HG03439 (cell line): ENCODE results near the gene RABGAP1L.
A peak's percentile ranks its signal among the peaks of the same experiment; 100 is the strongest.
"Not testable (repeated sequence)": the region's sequence is repeated elsewhere in the genome, so short reads cannot be mapped to it uniquely, and the experiment has no call there.

Experiments used
- ATAC-seq: cut with Tn5 transposase; IDR thresholded peaks from one replicate; pipeline ENCODE4 v1.9.1; 2021; ENCODE audit warnings: mild to moderate bottlenecking, moderate library complexity; ENCODE audit not compliant: unreplicated experiment

RABGAP1L gene

DNA sequence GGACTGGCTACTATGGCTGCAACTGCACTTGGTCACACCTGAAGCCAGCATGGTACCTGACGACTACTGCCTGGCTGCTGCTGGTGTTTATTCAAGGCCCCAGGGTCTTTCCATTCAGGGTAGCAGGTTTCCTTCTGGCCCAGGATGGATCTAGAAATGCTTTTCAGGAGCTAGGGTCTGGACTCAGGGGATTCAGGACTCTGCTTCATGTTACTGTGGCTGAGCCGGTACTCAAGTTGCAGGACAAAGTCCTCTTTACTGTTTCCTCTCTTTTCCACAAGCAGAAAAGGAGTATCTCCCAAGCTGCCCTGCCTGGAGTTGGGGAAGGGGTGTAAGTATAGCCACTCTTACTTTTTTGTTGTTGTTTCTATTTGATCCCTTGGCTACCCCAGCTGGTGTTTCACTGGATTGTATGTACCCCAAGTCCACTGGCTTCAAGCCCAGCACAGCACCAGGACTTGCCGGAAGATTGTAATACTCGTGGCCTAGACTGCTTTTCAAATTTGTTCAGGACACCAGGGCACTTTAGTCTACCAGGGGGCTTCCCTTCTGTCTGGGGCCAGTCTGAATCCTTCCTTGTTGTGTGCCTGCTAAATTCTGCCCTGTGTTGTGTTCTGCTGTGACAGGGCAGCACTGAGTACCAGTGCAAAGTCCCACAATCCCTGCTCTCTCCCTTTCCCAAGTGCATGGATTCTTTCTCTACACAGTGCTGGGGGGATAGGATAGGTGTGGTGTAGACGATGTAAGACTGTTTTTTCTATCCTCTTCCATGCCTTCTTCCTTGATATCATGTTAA, 536.9 kb downstream of the RABGAP1L start:
- no peak for ATAC-seq

DNA sequence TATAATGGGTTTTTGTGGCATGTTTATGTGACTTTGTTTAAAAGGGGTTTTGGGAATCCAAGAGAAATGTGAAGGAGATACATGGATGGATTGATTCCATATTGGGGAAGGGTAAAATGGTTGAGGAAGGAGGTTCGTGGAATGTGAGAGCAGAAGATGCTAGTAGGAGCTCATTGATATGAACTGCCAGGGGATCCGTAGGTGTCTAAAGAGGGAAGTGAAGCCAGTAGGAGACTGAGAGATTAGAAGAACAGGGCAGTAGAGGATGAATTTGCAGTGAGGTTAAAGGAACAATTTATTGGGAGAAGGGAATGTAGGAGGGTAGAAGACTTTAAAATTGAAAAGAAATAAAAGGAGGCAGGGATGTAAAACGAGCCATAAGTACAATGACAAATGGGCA, 541.0 kb downstream of the RABGAP1L start:
- no peak for ATAC-seq

DNA sequence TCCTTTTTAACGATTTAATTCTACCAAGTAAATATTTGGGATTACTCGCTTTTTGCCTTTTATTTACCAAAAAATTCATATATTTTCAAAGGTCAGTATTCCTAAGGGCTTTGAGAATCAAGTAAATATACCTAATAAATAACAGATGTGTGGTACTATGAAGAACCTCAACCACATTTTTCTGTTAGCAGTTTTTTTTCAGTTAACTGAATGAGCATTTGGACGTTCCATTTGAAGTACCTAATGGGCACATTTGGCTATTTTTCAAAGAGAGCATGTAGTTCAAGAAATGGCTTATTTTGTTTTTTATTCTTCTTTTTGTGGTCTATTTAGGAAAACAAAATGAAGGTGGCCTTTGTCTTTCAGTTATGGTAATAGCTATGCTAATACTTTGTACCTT, 541.5 kb downstream of the RABGAP1L start:
- ATAC-seq: no peak

DNA sequence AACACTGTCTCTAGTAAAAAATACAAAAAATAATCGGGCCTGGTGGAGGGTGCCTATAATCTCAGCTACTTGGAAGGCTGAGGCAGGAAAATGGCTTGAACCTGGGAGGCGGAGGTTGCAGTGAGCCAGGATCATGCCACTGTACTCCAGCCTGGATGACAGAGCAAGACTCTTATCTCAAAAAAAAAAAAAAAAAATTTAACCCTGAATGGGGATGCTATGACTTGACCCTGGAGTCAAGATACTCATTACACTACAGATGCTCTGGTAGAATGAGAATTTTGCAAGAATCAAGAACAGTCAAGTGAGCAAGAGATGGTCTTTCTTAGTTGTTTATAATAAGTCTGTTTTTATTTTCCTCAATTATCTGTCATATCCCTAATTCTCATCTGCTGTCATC, 542.2 kb downstream of the RABGAP1L start:
- ATAC-seq: no peak

DNA sequence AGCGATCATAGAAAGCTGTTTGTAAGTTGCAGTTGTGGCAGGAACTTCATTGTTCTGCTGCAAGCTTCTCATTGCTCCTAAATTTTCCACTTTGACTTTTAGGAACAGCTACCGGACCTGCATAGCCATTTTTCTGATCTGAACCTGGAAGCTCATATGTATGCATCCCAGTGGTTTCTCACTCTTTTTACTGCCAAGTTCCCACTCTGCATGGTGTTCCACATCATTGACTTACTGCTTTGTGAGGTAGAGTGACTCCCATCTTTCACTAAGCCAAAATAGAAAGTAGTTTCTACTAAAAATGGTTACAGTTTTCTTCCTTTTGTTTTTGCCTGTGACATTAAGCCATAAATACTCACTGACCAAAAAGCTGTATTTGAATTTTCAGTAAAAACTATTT, 542.7 kb downstream of the RABGAP1L start:
- no peak for ATAC-seq

DNA sequence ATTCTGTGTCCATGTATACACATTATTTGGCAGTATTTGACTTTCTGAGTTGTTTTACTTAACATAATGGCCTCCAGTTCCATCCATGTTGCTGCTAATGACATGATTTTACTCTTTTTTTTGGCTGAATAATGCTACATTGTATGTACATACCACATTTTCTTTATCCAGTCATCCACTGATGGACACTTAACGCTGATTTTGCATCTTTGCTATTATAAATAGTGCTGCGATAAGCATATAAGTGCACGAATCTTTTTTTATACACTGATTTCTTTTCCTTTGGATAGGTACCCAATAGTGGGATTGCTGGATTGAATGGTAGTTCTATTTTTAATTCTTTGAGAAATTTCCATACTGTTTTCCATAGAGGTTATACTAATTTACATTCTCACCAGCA, 544.0 kb downstream of the RABGAP1L start:
- no peak for ATAC-seq

DNA sequence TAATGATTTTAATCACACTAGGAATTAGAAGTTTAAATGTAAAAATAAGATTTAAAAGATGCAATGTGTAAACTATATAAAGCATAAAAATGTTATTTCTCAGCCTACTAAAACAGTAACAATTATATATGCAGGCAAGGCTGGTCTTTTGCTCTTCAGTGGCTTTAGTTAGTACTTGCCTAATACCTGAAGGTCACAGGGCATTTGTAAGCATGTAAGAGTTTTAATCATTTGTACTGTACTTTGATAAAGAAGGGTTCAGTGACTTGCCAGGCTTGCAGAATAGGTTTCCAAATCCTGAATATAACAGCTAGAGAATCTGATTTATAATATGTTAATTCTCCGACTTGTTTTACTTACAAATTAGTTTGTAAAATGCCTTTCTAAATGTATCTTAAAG, 545.0 kb downstream of the RABGAP1L start:
- ATAC-seq: no peak

DNA sequence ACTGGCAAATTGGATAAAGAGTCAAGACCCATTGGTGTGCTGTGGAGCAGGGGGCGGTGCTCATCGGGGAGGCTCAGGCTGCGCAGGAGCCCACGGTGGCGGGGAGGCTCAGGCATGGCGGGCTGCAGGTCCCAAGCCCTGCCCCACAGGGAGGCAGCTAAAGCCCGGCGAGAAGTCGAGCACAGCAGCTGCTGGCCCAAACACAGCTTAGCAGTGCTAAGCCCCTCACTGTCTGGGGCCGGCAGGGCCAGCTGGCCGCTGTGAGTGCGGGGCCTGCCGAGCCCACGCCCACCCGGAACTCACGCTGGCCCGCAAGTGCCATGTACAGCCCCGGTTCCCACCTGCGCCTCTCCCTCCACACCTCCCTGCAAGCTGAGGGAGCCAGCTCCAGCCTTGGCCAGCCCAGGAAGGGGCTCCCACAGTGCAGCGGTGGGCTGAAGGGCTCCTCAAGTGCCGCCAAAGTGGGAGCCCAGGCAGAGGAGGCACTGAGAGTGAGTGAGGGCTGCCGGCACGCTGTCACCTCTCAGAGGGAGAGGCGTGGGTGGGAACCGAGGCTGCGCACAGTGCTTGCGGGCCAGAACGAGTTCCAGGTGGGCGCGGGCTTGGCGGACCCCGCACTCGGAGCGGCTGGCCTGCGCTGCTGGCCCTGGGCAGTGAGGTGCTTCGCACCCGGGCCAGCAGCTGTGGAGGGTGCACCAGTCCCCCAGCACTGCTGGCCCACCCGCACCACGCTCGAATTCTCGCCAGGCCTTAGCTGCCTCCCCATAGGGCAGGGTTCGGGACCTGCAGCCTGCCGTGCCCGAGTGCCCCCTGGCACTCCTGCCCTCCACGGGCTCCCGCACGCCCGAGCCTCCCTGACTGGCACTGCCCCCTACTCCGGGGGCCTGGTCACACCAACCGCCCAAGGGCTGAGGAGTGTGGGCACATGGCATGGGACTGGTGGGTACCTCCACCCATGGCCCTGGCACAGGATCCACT, 551.8 kb downstream of the RABGAP1L start:
- no peak for ATAC-seq

DNA sequence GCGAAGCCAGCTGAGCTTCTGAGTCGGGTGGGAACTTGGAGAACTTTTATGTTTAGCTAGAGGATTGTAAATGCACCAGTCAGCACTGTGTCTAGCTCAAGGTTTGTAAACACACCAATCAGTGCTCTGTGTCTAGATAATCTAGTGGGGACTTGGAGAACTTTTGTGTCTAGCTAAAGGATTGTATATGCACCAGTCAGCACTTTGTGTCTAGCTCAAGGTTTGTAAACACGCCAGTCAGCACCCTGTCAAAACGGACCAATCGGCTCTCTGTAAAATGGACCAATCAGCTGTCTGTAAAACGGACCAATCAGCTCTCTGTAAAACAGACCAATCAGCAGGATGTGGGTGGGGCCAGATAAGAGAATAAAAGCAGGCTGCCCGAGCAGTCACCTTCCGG, 552.5 kb downstream of the RABGAP1L start:
- ATAC-seq: not testable (repeated sequence)

DNA sequence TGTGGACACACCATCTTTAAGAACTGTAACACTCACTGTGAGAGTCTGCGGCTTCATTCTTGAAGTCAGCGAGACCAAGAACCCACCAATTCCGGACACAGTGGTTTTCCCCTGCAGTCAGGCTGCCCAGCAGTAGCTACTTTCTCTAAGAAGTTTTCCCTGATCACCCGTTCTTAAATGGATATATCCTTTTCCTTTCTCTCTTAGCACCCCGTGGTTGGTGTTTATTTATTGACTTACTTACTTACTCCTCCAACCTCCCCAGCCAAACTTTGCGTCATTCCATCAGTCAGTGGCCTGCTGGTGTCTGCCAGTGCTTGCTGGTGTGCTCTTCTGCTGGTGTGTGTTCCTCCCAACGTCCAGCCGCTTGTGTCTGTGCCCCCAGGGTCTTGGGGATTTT, 553.2 kb downstream of the RABGAP1L start:
- ATAC-seq: no peak

DNA sequence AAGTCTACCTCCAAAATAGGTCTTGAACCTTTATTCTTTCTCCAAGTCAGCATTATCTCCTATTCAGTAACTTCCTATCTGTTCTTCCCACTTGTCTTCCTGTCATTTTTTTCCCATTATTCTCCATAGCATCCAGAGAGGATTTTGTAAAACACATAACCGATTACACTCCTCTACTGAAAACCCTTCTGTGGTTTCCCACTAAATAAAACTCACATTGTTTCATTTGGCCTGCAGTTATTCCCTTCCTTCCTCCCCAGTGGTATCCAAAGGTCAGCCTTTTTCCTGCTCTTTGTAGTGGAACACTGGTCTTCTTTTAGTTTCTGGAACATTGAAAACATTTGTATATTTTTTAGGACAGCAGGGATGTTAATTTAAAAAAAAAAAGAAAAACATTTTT, 554.5 kb downstream of the RABGAP1L start:
- no peak for ATAC-seq

DNA sequence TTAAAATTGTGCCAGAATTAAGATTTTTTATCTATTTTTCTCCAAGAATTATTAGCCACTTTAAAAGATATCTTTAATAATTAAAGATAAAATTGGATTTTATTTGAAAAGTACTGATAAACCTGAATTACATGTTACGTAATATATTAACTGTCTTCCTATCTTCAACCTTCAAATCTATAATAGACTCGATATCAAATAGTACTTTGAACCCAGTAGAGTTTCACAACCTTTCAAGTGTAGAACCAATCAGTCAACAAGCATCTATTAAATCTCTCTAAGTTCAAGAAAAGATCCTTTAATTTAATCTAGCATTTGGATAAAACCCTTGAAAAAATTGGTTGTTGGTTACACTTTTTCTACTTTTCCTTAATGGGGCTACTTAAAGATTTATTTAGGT, 559.9 kb downstream of the RABGAP1L start:
- ATAC-seq: no peak

DNA sequence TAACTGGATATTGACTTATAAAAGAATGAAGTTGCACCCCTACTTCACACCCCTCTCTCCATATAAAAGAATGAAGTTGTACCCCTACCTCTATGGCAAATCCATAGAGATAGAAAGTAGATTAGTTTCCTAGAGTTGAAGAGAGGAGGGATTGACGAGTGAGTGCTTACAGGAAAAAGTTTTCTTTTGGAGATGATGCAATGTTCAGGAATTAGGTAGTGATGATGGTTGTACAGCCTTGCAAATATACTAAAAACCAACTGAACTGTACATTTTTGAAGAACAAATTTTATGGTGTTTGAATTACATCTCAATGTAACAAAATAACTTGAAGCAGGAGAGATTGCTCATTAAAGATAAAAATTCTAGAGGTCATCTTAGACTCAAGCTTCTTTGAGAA, 561.3 kb downstream of the RABGAP1L start:
- ATAC-seq: no peak

DNA sequence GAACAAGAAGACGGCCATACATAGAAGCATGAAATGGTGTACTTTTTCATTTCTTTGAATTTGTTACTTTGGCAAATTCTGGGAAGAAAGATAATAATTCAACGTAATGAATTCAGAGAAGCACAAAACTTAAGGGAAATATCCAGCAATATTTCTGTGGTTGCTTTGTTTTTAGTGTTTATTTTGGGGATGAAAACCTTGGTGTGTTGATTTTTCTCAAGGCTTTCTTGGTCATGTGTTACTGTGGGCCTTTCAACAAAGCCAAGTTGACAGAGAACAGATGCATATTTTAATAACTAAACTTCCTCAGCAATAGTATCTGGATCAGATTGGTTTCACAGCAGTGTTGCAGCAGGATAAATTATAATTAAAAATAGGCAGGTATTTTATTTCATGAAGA, 561.9 kb downstream of the RABGAP1L start:
- no peak for ATAC-seq

DNA sequence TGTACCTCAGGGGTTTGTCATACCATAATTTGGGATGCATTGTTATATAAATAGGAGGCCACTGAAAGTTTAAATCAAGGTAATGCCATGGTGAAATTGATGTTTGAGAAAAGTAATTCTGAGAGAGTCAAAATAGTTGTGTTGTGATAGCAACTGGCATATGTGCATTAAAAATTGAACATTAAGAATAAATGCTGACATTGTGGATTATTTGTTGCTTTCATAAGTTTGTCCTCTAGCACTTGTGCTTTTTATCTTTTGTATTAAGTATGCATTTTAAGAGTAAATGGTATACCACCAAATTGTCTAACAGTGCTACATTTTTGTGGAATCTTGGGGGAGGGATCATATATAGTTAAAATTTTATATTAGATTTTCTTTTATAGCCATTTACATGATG, 564.5 kb downstream of the RABGAP1L start:
- ATAC-seq: no peak

DNA sequence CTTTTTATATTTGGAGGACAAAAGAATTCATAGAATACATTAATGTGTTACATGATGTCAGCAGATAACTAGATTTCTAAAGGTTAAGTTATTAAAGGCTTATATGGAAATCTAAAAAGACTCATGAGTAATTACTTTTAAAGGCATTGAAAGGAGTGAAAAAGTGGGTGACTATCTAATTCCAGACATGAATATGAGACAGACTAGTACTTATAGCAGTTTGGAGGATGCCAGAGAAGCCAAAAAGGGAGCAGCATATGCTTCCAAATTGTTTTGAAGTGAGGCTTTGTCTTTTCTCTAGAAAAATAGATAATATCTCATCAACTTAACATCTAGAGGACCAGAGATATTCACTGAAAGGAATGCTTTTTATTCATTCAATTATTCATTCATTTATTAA, 564.9 kb downstream of the RABGAP1L start:
- ATAC-seq: no peak

DNA sequence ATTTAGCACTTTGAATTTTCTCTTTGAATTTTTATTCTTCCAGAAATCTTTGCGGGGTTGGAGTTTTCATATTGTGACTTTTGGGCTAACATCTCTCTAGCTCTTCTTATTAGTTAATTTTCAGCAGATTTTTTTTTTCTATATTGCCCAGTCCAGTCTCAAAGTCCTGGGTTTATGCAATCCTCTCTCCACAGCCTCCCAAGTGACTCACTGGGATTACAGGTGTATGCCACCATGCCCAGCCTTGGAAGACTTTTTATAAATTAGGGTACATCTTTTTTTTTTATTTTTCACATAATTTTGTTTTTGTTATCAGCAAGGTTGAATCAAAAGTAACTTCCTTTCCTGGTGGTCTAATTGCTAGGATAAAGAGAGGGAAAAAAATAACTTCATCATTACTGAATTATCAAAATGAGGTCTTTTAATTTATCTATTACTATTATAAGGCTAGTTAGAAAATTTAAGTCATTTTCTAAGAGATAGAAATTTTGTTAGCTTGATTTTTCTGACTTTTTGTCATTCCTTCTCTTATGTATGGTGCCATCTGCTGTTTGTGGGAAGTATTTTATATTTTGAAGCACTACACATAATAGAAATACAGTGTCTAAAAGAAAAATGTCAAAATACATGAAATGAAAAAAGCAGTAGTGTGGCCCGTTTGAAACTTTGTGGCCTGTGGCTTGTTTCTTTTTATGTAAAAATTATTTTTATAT, 567.0 kb downstream of the RABGAP1L start:
- ATAC-seq: peak; percentile 75

DNA sequence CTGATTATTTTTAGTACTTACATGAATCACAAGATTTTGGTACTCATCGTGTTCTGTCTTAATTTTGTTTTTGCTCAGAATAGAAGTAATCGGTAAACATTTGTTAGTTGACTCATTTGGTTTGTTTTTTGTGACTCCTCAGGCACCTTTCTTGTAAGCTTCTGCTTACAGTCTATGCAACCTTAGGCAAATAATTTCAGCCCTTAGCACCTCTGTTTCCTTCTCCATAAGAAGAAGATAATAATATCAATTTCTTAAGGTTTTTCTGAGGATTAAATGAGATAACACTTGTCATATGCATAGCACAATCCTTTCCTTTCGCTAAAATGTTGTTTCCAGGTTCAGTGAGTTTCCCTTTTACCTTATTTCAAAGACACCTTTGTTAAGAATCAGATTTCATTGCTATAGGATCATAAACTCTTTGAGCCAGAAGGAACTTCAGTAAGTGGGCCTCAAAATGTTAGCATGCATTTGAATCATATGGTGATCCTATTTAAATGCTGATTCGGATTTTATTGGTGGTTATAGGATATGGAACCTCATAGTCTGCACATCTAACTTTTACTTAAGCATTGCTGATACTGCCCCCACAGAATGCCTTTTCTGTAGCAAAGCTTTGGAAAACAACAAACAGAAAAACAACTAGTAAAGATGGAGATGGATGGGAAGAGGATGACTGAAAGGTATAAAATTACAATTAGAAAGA, 567.7 kb downstream of the RABGAP1L start:
- peak; percentile 64 for ATAC-seq

DNA sequence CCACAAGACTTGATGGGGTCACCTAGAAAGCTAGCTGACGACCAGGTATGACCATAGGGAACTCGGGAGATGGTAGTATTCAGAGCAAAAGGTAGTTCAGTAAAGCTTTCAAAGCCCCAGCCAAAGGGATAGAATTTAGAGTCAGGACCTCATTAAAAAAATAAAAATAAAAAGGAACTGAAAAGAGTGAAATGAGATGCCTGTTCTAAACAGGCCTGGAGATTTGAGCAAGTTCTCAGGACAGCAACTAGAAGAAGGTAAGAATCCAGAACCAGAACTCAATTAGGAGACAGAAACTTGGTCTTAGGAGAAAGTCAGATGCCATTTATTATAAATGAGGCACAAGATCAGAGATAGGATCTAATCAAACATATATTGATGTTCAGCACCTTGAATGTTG, 575.0 kb downstream of the RABGAP1L start:
- ATAC-seq: no peak

DNA sequence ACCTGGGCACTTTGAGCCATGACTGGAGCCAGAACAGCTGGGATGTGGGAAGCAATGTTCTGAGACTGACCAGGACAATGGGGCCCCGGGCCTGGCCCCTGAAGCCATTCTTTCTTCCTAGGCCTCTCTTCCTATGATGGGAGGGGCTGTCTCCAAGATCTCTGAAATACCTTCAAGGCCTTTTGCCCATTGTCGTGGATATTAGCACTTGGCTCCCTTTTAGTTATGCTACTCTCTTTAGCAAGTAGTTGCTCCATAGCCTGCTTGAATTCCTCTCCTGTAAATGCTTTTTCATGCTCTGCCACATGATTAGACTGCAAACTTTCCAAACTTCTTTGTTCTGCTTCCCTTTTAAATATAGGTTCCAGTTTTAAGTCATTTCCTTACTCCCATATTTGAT, 577.5 kb downstream of the RABGAP1L start:
- no peak for ATAC-seq
